Glomerular endothelial cell (primary cell): ENCODE results near the gene TRIM42. TPM values are rescaled to one million over a fixed set of nuclear protein-coding genes. Genes with fewer than 3 reads are reported as not detected.

Source experiments
- DNase-seq: peaks from one replicate; pipeline ENCODE4 v3.0.0-alpha.2; 2011; ENCODE audit warnings: low read depth, low spot score; ENCODE audit errors: extremely low read depth
- total RNA-seq: library from RNA; depleted of rRNA; stranded (reverse); fragments of >200 nt; gene quantifications from 2 replicates; pipeline ENCODE4 v1.2.3, GENCODE V29; 2015

Gene TRIM42
- total RNA-seq: not detected in 2 replicates

GRCh38 chr3:140677764-140678163, at the start of gene TRIM42:
Gene TRIM42, plus strand, starts transcription at chr3:140678064. Its CDS starts 166 bp downstream, at chr3:140678230.
- DNase-seq: no peak

- DNase-seq: no peak
These were observed 49.3 kb upstream of the TRIM42 start for GRCh38 chr3:140628606-140629005.

GRCh38 chr3:140629357-140630137, 48.3 kb upstream of the TRIM42 start:
- no peak for DNase-seq

GRCh38 chr3:140630366-140630765, 47.5 kb upstream of the TRIM42 start:
- no peak for DNase-seq

- DNase-seq: no peak
These were observed 47.0 kb upstream of the TRIM42 start for GRCh38 chr3:140630866-140631265.

- DNase-seq: no peak
These were observed 42.6 kb upstream of the TRIM42 start for GRCh38 chr3:140635276-140635675.

- no peak for DNase-seq
These were observed 41.3 kb upstream of the TRIM42 start for GRCh38 chr3:140636406-140637138.

GRCh38 chr3:140651287-140651686, 26.6 kb upstream of the TRIM42 start:
- DNase-seq: no peak

GRCh38 chr3:140655678-140656077, 22.2 kb upstream of the TRIM42 start:
- DNase-seq: no peak

- DNase-seq: no peak
These were observed 13.8 kb upstream of the TRIM42 start for GRCh38 chr3:140664111-140664510.

- no peak for DNase-seq
These were observed 4.7 kb downstream of the TRIM42 start for GRCh38 chr3:140682586-140682985.

GRCh38 chr3:140686128-140686527, 8.3 kb downstream of the TRIM42 start:
- no peak for DNase-seq

- DNase-seq: no peak
These were observed 9.1 kb downstream of the TRIM42 start for GRCh38 chr3:140686948-140687347.

GRCh38 chr3:140695361-140696061, 17.6 kb downstream of the TRIM42 start:
- no peak for DNase-seq

- no peak for DNase-seq
These were observed 21.8 kb downstream of the TRIM42 start for GRCh38 chr3:140699516-140700231.

- no peak for DNase-seq
These were observed 24.4 kb downstream of the TRIM42 start for GRCh38 chr3:140702281-140702680.

- DNase-seq: no peak
These were observed 25.6 kb downstream of the TRIM42 start for GRCh38 chr3:140703496-140703895.

GRCh38 chr3:140704733-140705132, 26.9 kb downstream of the TRIM42 start:
- DNase-seq: no peak

- DNase-seq: no peak
These were observed 28.1 kb downstream of the TRIM42 start for GRCh38 chr3:140705954-140706353.

- DNase-seq: no peak
These were observed 28.5 kb downstream of the TRIM42 start for GRCh38 chr3:140706360-140706759.

GRCh38 chr3:140708815-140709214, 31.0 kb downstream of the TRIM42 start:
- no peak for DNase-seq
